ENCODE data around the gene WDR7. TPM values are rescaled to one million over a fixed set of nuclear protein-coding genes. Genes with fewer than 3 reads are reported as not detected.

WDR7 gene
- total RNA-seq, 1 experiment from 2014 or later: 11.5 TPM

- Histone ChIP-seq H3K9me3 (ENCODE audit: control insufficient read depth in 1 of 2, insufficient read depth in 1 of 2, low read depth in 1 of 2, low read length in 2 of 2) (no peaks in the 10 kb centered on the region), H3K27ac (ENCODE audit: low read depth, low read length) (no peak overlapping the region), H3K9me2 (ENCODE audit: insufficient read depth) (no peaks in the 10 kb centered on the region), H3K4me1 (ENCODE audit: control insufficient read depth in 1 of 2, insufficient read depth in 2 of 2, low read length in 2 of 2) (no peaks in the 10 kb centered on the region), H3K9ac (ENCODE audit: low read length) (no peak overlapping the region), H3K4me2 (ENCODE audit: low read length) (no peak overlapping the region), H4K20me1 (ENCODE audit: insufficient read depth) (no peaks in the 10 kb centered on the region), H3K79me2 (ENCODE audit: insufficient read depth, low read length) (no peaks in the 10 kb centered on the region), H3K36me3 (ENCODE audit: control insufficient read depth in 1 of 2, insufficient read depth in 2 of 2, low read length in 2 of 2) (no peaks in the 10 kb centered on the region), H3K4me3 (replicated peaks in 1 of 2; ENCODE audit: low read depth in 1 of 2, low read length in 2 of 2) (no peak overlapping the region), H3K27me3 (ENCODE audit: insufficient read depth, low read length) (peaks cover 14% of the 10 kb centered on the region; the same call in 1 of the 2 replicates), H2AFZ (ENCODE audit: low read depth, low read length, poor library complexity, severe bottlenecking) (no peak overlapping the region)
- ATAC-seq (no peak), DNase-seq (ENCODE audit: low read depth, low spot score) (no peak)
- TF ChIP-seq, protein P1, sequence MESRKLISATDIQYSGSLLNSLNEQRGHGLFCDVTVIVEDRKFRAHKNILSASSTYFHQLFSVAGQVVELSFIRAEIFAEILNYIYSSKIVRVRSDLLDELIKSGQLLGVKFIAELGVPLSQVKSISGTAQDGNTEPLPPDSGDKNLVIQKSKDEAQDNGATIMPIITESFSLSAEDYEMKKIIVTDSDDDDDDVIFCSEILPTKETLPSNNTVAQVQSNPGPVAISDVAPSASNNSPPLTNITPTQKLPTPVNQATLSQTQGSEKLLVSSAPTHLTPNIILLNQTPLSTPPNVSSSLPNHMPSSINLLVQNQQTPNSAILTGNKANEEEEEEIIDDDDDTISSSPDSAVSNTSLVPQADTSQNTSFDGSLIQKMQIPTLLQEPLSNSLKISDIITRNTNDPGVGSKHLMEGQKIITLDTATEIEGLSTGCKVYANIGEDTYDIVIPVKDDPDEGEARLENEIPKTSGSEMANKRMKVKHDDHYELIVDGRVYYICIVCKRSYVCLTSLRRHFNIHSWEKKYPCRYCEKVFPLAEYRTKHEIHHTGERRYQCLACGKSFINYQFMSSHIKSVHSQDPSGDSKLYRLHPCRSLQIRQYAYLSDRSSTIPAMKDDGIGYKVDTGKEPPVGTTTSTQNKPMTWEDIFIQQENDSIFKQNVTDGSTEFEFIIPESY (IDR thresholded peaks at IDR 0.05; ENCODE audit: extremely low read depth, insufficient replicate concordance, low read length): no peak
- TF ChIP-seq MAX (IDR thresholded peaks at IDR 0.05) (no peak), POLR2AphosphoS5 (IDR thresholded peaks at IDR 0.05; ENCODE audit: low read depth, low read length) (no peak), ZFX (IDR thresholded peaks at IDR 0.05) (no peak), SIN3A (IDR thresholded peaks at IDR 0.05; ENCODE audit: low read depth) (no peak), CEBPB (IDR thresholded peaks at IDR 0.05; ENCODE audit: low read depth) (no peak), EGR1 (IDR thresholded peaks at IDR 0.05; ENCODE audit: low read depth) (no peak), TCF7L2 (IDR thresholded peaks at IDR 0.05; ENCODE audit: borderline replicate concordance, extremely low read depth, insufficient read depth, insufficient read length) (no peak)
- TF ChIP-seq, protein P2, sequence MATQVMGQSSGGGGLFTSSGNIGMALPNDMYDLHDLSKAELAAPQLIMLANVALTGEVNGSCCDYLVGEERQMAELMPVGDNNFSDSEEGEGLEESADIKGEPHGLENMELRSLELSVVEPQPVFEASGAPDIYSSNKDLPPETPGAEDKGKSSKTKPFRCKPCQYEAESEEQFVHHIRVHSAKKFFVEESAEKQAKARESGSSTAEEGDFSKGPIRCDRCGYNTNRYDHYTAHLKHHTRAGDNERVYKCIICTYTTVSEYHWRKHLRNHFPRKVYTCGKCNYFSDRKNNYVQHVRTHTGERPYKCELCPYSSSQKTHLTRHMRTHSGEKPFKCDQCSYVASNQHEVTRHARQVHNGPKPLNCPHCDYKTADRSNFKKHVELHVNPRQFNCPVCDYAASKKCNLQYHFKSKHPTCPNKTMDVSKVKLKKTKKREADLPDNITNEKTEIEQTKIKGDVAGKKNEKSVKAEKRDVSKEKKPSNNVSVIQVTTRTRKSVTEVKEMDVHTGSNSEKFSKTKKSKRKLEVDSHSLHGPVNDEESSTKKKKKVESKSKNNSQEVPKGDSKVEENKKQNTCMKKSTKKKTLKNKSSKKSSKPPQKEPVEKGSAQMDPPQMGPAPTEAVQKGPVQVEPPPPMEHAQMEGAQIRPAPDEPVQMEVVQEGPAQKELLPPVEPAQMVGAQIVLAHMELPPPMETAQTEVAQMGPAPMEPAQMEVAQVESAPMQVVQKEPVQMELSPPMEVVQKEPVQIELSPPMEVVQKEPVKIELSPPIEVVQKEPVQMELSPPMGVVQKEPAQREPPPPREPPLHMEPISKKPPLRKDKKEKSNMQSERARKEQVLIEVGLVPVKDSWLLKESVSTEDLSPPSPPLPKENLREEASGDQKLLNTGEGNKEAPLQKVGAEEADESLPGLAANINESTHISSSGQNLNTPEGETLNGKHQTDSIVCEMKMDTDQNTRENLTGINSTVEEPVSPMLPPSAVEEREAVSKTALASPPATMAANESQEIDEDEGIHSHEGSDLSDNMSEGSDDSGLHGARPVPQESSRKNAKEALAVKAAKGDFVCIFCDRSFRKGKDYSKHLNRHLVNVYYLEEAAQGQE (IDR thresholded peaks at IDR 0.05; ENCODE audit: low read depth): no peak
- TF ChIP-seq, protein P3, sequence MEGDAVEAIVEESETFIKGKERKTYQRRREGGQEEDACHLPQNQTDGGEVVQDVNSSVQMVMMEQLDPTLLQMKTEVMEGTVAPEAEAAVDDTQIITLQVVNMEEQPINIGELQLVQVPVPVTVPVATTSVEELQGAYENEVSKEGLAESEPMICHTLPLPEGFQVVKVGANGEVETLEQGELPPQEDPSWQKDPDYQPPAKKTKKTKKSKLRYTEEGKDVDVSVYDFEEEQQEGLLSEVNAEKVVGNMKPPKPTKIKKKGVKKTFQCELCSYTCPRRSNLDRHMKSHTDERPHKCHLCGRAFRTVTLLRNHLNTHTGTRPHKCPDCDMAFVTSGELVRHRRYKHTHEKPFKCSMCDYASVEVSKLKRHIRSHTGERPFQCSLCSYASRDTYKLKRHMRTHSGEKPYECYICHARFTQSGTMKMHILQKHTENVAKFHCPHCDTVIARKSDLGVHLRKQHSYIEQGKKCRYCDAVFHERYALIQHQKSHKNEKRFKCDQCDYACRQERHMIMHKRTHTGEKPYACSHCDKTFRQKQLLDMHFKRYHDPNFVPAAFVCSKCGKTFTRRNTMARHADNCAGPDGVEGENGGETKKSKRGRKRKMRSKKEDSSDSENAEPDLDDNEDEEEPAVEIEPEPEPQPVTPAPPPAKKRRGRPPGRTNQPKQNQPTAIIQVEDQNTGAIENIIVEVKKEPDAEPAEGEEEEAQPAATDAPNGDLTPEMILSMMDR (IDR thresholded peaks at IDR 0.05 in 2 of 3, conservative IDR thresholded peaks at IDR 0.05 in 1 of 3; ENCODE audit: borderline replicate concordance in 1 of 3, insufficient read depth in 1 of 3, low read depth in 2 of 3, low read length in 2 of 3): no peak
- ChIA-PET POLR2A (no interaction called here), CTCF (no interaction called here), RAD21 (ENCODE audit: low non-redundant PET in 1 of 2, low total read pairs in 2 of 2, uncharacterized antibody in 2 of 2, unreplicated experiment in 2 of 2) (no interaction called here)
- BruUV-seq (replicated peaks): no TSS peak
- intact Hi-C loops (cut with micrococcal nuclease): no loop called here
Measured at GRCh38 chr18:57043241-57043640, 392.1 kb downstream of the WDR7 start.
